Measurements from ENCODE around the gene PPP1R13B. TPM values are rescaled to one million over a fixed set of nuclear protein-coding genes. Genes with fewer than 3 reads are reported as not detected.

Gene PPP1R13B
- total RNA-seq, 1 donor from 2014 or later: 8.6 TPM

GRCh38 chr14:103707329-103708263, 139.8 kb downstream of the PPP1R13B start:
- H3K27ac Mint-ChIP-seq: no peak overlapping the region
- no peaks in the 10 kb centered on the region for H3K27me3 Mint-ChIP-seq
- no peak for DNase-seq
- H3K4me3 Mint-ChIP-seq: no peak overlapping the region
- H3K4me1 Mint-ChIP-seq: peaks cover 5% of the 10 kb centered on the region
- H3K36me3 Mint-ChIP-seq (ENCODE audit: low read depth): peaks cover 30% of the 10 kb centered on the region
- H3K9me3 Mint-ChIP-seq: no peaks in the 10 kb centered on the region
- intact Hi-C loops (cut with micrococcal nuclease): no loop called here

GRCh38 chr14:103706551-103707328, 140.6 kb downstream of the PPP1R13B start:
- intact Hi-C loops (cut with micrococcal nuclease): no loop called here
- peaks cover 34% of the 10 kb centered on the region for H3K36me3 Mint-ChIP-seq (ENCODE audit: low read depth)
- DNase-seq: no peak
- H3K9me3 Mint-ChIP-seq: no peaks in the 10 kb centered on the region
- H3K27ac Mint-ChIP-seq: no peak overlapping the region
- no peak overlapping the region for H3K4me3 Mint-ChIP-seq
- H3K27me3 Mint-ChIP-seq: no peaks in the 10 kb centered on the region
- peaks cover 5% of the 10 kb centered on the region for H3K4me1 Mint-ChIP-seq

GRCh38 chr14:103705504-103706284, 141.7 kb downstream of the PPP1R13B start:
- peaks cover 33% of the 10 kb centered on the region for H3K36me3 Mint-ChIP-seq (ENCODE audit: low read depth)
- no peaks in the 10 kb centered on the region for H3K9me3 Mint-ChIP-seq
- no peak overlapping the region for H3K27ac Mint-ChIP-seq
- H3K4me1 Mint-ChIP-seq: peaks cover 3% of the 10 kb centered on the region
- DNase-seq: no peak
- H3K27me3 Mint-ChIP-seq: no peaks in the 10 kb centered on the region
- H3K4me3 Mint-ChIP-seq: no peak overlapping the region
- intact Hi-C loops (cut with micrococcal nuclease): no loop called here

- DNase-seq: no peak
- peaks cover 32% of the 10 kb centered on the region for H3K36me3 Mint-ChIP-seq (ENCODE audit: low read depth)
- H3K27me3 Mint-ChIP-seq: no peaks in the 10 kb centered on the region
- H3K27ac Mint-ChIP-seq: no peak overlapping the region
- peaks cover 3% of the 10 kb centered on the region for H3K4me1 Mint-ChIP-seq
- H3K9me3 Mint-ChIP-seq: no peaks in the 10 kb centered on the region
- intact Hi-C loops (cut with micrococcal nuclease): no loop called here
- no peak overlapping the region for H3K4me3 Mint-ChIP-seq
Observed at GRCh38 chr14:103705118-103705503, 142.3 kb downstream of the PPP1R13B start.

DNA sequence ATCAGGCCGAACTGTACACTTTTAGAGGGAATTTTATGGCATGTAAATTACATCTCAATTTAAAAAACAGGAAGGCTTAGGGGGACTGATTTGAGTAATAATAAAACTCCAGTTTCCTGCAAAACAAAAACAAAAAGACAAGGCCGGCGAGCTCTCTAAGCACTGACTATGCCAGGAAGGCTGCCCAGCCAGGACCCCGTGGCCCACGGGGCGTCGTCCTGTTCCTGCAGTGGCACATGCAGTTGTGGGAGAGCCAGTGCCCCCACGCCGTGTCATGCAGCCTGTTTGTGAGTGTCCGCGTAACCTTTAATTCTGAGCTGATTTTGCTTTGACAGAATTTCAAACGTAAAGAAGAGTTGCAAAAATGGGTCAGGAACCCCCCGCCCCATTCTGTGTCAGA, 142.7 kb downstream of the PPP1R13B start:
- no peak overlapping the region for H3K27ac Mint-ChIP-seq

DNA sequence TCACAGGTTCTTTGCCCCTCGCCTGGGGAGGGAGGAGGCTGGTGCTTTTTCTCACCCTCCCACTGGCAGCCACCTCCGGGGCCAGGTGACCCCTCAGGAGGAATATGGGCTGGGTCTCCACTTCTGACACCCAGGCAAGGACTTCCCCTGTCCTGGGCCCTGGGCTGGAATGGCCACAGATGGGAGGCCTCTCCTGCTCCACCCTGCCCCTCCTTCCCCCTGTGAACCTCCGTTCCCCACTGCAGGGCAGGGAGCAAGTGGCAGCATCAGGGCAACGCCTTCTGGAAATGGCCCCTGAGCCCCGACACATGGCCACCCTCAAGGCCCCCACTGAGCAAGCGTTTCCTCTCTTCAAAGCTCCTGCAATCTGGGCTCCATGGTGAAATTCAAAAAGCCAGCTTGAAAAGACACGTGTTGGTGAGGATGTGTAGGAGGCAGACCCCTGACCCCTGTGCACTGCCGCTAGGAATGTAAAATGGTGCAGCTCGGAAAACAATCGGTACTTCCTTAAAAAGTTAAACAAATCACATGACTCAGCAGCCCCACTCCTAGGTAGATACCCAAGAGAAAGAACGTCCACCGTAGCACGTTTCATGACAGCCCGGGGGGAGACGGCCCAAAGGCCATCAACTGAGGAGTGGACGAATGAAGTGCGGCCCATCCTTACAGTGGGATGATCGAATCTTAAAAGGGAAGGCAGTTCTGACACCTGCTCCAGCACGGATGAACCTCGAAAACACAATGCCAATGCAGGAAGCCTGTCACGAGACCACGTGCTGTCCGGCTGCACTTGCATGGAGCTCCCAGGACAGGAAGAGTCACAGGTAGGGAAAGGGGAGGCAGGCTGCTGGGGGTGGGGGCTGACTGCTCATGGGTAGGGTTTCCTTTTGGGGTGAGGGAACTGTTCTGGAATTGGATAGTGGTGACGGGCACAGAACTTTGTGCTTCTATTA, 143.7 kb downstream of the PPP1R13B start:
- DNase-seq: no peak
- Mint-ChIP-seq H3K27me3 (no peaks in the 10 kb centered on the region), H3K4me3 (no peak overlapping the region), H3K4me1 (peaks cover 3% of the 10 kb centered on the region), H3K9me3 (no peaks in the 10 kb centered on the region), H3K27ac (peak overlapping the region; percentile 60), H3K36me3 (ENCODE audit: low read depth) (peaks cover 33% of the 10 kb centered on the region)
- intact Hi-C loops (cut with micrococcal nuclease): no loop called here

More for the DNA sequence above, 142.7 kb downstream of the PPP1R13B start:
- Mint-ChIP-seq H3K27me3 (no peaks in the 10 kb centered on the region), H3K4me3 (no peak overlapping the region), H3K4me1 (peaks cover 3% of the 10 kb centered on the region), H3K36me3 (ENCODE audit: low read depth) (peaks cover 35% of the 10 kb centered on the region), H3K9me3 (no peaks in the 10 kb centered on the region)
- intact Hi-C loops (cut with micrococcal nuclease): no loop called here
- no peak for DNase-seq

GRCh38 chr14:103702497-103703432, 144.6 kb downstream of the PPP1R13B start:
- H3K36me3 Mint-ChIP-seq (ENCODE audit: low read depth): peaks cover 30% of the 10 kb centered on the region
- peaks cover 3% of the 10 kb centered on the region for H3K4me1 Mint-ChIP-seq
- H3K9me3 Mint-ChIP-seq: no peaks in the 10 kb centered on the region
- H3K27me3 Mint-ChIP-seq: no peaks in the 10 kb centered on the region
- no peak overlapping the region for H3K27ac Mint-ChIP-seq
- H3K4me3 Mint-ChIP-seq: no peak overlapping the region
- no peak for DNase-seq
- intact Hi-C loops (cut with micrococcal nuclease): no loop called here

DNA sequence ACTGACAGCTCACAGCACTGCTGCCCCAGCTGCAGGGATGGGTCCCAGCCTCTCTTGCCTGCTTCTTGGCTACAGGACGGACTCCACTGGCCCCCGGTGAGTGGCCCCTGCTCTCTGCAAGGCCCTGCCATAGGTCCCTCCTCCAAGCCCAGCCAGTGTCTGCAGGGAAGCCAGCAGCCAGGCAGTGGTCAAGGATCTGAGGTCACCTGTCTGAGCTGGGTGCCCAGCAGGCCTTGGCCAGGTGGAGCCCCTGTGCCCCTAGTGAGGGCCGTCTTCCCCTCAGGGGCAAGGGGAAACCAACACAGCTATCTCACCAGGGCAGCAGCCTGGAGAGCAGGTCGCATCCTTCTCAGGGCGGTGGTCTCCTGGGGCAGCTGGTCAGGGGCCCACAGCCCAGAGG, 145.3 kb downstream of the PPP1R13B start:
- Mint-ChIP-seq H3K4me1 (peaks cover 3% of the 10 kb centered on the region), H3K36me3 (ENCODE audit: low read depth) (peaks cover 34% of the 10 kb centered on the region), H3K9me3 (no peaks in the 10 kb centered on the region), H3K27me3 (no peaks in the 10 kb centered on the region), H3K27ac (no peak overlapping the region), H3K4me3 (no peak overlapping the region)
- intact Hi-C loops (cut with micrococcal nuclease): no loop called here
- DNase-seq: no peak

DNA sequence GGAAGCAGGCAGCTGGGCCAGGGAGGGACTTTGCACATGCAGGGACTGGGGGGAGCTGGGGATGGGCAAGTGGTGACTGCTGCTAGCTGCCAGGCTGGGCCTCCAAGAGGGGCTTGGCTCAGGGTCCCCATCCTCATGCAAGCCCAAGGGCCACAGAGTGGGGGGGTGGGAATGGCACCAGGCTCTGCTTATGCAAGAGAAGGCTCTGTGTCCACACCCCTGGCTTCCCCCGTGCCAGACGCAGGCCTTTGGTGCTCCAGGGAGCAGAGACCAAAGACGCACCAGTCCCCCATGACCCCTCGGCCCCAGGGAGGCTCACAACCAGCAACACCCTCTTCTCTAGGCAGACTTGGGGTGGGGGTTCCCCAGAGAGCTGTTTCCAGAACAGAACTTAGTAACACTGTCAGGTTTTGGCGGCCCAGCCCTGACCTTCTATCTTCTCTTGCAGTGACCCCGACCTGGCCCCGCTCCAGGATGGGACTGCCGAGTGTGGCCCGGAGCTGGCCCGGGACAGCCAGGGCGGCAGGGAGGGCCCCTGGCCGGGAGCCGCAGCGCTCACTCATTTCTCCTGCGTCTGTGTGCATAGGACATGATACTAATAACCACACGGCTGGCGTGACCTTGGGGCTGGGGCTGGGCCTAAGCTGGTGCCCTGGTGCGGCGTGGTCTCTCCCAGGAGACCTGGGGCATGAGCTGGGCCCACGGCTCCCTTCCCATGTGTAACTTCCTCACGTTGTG, 146.5 kb downstream of the PPP1R13B start:
- peaks cover 3% of the 10 kb centered on the region for H3K4me1 Mint-ChIP-seq
- H3K27ac Mint-ChIP-seq: no peak overlapping the region
- intact Hi-C loops (cut with micrococcal nuclease): no loop called here
- H3K9me3 Mint-ChIP-seq: no peaks in the 10 kb centered on the region
- peaks cover 34% of the 10 kb centered on the region for H3K36me3 Mint-ChIP-seq (ENCODE audit: low read depth)
- H3K27me3 Mint-ChIP-seq: no peaks in the 10 kb centered on the region
- H3K4me3 Mint-ChIP-seq: no peak overlapping the region
- DNase-seq: no peak

DNA sequence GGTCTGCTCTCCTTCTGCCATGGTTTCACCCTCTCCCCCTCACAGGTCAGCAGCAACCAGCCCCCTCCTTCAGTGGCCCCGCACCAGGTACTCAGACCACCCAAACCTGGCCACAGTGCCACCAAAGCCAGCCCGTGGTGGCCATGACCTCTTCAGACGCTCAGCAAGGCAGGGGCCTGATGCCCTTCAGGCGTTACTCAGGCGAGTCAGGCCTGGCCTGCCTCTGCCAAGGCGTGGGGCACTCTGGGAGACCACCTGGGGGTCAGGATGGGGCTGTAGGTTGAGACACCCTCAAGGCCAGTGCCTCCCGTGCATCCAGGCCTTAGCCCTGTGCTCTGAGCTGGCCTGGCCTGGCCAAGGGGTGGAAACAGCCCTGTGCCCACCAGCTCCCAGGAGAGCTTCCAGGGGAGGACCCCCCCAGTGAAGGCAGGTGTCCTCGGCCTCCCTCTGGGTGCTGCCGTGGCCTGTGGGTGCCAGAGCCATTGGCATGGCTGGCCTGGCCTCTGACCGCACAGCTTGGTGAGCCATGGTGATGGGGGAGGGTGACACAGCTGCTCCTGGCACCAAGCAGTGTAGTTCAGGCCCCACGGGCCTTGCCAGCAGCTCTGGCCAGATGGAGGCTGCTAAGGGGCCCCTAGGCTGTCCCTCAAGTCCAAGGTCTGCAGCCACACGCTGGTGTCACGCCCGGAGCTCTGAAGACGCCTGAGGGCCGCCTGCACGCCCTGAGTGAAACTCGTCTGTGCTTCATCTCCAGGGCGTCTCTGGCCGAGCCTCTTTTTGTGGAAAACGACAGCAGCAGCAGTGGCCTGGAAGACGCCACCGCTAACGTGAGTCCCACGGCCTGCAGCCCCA, 147.2 kb downstream of the PPP1R13B start:
- no peaks in the 10 kb centered on the region for H3K27me3 Mint-ChIP-seq
- peaks cover 34% of the 10 kb centered on the region for H3K36me3 Mint-ChIP-seq (ENCODE audit: low read depth)
- no peak for DNase-seq
- peaks cover 1% of the 10 kb centered on the region for H3K4me1 Mint-ChIP-seq
- H3K9me3 Mint-ChIP-seq: no peaks in the 10 kb centered on the region
- intact Hi-C loops (cut with micrococcal nuclease): no loop called here
- no peak overlapping the region for H3K4me3 Mint-ChIP-seq
- no peak overlapping the region for H3K27ac Mint-ChIP-seq

- Mint-ChIP-seq H3K27ac (no peak overlapping the region), H3K27me3 (no peaks in the 10 kb centered on the region), H3K4me1 (no peaks in the 10 kb centered on the region), H3K9me3 (no peaks in the 10 kb centered on the region), H3K4me3 (no peak overlapping the region), H3K36me3 (ENCODE audit: low read depth) (peaks cover 30% of the 10 kb centered on the region)
- no peak for DNase-seq
- intact Hi-C loops (cut with micrococcal nuclease): no loop called here
Observed at GRCh38 chr14:103699261-103699661, 148.1 kb downstream of the PPP1R13B start.

Data from activated CD4-positive, alpha-beta T cell treated with anti-CD3 and anti-CD28 coated beads, Interleukin-2, amount 10 ng/mL, durations not matched to agents 24 days and 14 days (primary cell).